ENCODE measurements around the gene TXNIP. TPM values are rescaled to one million over a fixed set of nuclear protein-coding genes. Genes with fewer than 3 reads are reported as not detected.

The TXNIP gene
- polyA plus RNA-seq, 1 of the 3 experiments (the other 2 are of a cell fraction), result 44.6 TPM

DNA sequence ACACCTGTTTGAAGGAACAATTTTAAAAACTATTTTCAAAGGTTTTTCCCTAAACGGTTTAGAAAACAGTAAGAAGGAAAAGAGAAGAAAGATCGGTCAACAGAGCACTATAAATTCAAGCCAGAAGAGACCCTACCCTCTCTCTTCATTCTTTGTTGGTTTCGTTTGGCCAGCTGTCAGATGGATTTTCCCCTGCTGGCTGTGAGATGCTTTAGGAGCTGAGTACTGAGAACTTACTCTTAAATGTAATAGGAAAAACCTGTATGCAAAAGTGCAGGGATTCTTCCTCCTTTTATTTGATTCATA lies 1.3 kb upstream of the TXNIP start:
- Histone ChIP-seq H3K27ac (ENCODE audit: low read depth in 2 of 2, low read length in 1 of 2) (peak overlapping the region in 1 of 2 experiments; percentile 98; a peak in 1 of 4 replicates), H3K79me2 (ENCODE audit: insufficient read depth) (peaks cover 36% of the 10 kb centered on the region), H3K9me3 (no peaks in the 10 kb centered on the region), H3K4me2 (peak overlapping the region; percentile 68; the same call in 1 of the 2 replicates), H3K36me3 (replicated peaks in 1 of 2; ENCODE audit: control insufficient read depth in 1 of 2, insufficient read depth in 2 of 2, low read length in 1 of 2) (peaks cover 23 to 27% of the 10 kb centered on the region in 2 experiments), H3K27me3 (ENCODE audit: insufficient read depth) (no peaks in the 10 kb centered on the region), H3K9ac (no peak overlapping the region), H4K20me1 (ENCODE audit: insufficient read depth) (peaks cover 35% of the 10 kb centered on the region), H3F3A (replicated peaks; ENCODE audit: insufficient read depth) (peaks cover 11% of the 10 kb centered on the region), H2AFZ (ENCODE audit: low read depth) (no peak overlapping the region), H3K4me3 (ENCODE audit: low read depth in 2 of 2, low read length in 1 of 2) (no peak overlapping the region), H3K9me2 (no peaks in the 10 kb centered on the region), H3K4me1 (ENCODE audit: control insufficient read depth in 1 of 2, insufficient read depth in 2 of 2, low read depth in 1 of 2, low read length in 1 of 2) (peaks cover 14 to 38% of the 10 kb centered on the region in 2 experiments; a peak in 3 of 4 replicates)
- ChIA-PET POLR2A (interaction anchor here (1.9 kb wide), 1 partner anchor 18 kb away, joined by 7 read pairs; no protein-coding TSS in a partner anchor), CTCF (interaction anchor here (0.6 to 4.2 kb wide), 6 partner anchors 9 to 150 kb away, joined by 3 to 40 read pairs (median 6); no protein-coding TSS in a partner anchor)
- no peak for TF ChIP-seq NFIC (IDR thresholded peaks at IDR 0.05; ENCODE audit: borderline replicate concordance)
- TF ChIP-seq, protein P1, sequence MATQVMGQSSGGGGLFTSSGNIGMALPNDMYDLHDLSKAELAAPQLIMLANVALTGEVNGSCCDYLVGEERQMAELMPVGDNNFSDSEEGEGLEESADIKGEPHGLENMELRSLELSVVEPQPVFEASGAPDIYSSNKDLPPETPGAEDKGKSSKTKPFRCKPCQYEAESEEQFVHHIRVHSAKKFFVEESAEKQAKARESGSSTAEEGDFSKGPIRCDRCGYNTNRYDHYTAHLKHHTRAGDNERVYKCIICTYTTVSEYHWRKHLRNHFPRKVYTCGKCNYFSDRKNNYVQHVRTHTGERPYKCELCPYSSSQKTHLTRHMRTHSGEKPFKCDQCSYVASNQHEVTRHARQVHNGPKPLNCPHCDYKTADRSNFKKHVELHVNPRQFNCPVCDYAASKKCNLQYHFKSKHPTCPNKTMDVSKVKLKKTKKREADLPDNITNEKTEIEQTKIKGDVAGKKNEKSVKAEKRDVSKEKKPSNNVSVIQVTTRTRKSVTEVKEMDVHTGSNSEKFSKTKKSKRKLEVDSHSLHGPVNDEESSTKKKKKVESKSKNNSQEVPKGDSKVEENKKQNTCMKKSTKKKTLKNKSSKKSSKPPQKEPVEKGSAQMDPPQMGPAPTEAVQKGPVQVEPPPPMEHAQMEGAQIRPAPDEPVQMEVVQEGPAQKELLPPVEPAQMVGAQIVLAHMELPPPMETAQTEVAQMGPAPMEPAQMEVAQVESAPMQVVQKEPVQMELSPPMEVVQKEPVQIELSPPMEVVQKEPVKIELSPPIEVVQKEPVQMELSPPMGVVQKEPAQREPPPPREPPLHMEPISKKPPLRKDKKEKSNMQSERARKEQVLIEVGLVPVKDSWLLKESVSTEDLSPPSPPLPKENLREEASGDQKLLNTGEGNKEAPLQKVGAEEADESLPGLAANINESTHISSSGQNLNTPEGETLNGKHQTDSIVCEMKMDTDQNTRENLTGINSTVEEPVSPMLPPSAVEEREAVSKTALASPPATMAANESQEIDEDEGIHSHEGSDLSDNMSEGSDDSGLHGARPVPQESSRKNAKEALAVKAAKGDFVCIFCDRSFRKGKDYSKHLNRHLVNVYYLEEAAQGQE (IDR thresholded peaks at IDR 0.05; ENCODE audit: low read depth, low read length), result no peak
- 79% methylated on average over 3 of the region's 3 CpGs for WGBS (ENCODE audit: low lambda C conversion rate)
- no peak for DNase-seq

DNA sequence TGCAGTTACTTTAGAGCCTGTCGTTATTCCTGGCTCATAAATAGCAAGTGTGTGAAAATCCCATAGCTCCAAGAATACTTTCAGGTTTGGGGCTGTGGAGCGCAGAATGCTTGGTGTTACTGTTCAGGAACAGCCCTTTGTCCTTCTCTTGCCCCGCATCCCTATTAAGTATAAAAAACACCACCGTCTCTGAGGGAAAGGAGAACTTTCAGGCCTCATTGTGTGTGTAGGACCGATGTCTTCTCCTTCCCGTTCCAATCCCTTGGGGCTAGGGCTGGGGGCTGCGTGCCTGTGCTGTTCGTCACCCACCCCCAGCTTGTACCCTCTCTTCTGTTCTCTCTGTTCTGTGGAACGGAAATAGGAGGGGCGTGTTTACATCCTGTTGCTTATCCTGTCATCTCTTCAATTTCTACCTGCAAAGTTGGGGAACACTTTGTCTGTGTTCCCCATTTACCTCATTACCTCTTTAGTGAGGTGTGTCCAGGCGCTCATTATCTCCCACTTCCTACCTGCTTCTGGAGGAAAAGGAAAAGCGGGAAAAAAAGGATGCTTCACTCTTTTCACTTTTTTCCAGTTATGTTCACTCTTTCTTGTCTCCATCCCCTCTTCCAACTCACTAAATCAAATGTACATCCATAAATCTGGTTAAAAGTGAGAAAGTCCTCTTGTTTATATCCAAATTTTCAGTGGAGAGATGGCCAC lies 788 bp upstream of the TXNIP start:
- ChIA-PET POLR2A (interaction anchor here (1.9 kb wide), 1 partner anchor 18 kb away, joined by 7 read pairs; no protein-coding TSS in a partner anchor), CTCF (interaction anchor here (1.6 to 4.2 kb wide), 4 partner anchors 9 to 105 kb away, joined by 5 to 40 read pairs (median 22); no protein-coding TSS in a partner anchor)
- H3K9me2 ChIP-seq, result no peaks in the 10 kb centered on the region
- H4K20me1 ChIP-seq (ENCODE audit: insufficient read depth), result peaks cover 38% of the 10 kb centered on the region
- H3K27me3 ChIP-seq (ENCODE audit: insufficient read depth), result no peaks in the 10 kb centered on the region
- H3F3A ChIP-seq (replicated peaks; ENCODE audit: insufficient read depth), result peaks cover 14% of the 10 kb centered on the region
- peak; percentile 42 for DNase-seq
- TF ChIP-seq RXRA (IDR thresholded peaks at IDR 0.05; ENCODE audit: borderline replicate concordance, low read depth) (no peak), GATA2 (CRISPR knock-in tag; IDR thresholded peaks at IDR 0.05) (no peak), POLR2AphosphoS5 (IDR thresholded peaks at IDR 0.05; ENCODE audit: low read depth, low read length) (no peak)
- peak overlapping the region; percentile 83 for H2AFZ ChIP-seq (ENCODE audit: low read depth)
- H3K79me2 ChIP-seq (ENCODE audit: insufficient read depth), result peaks cover 36% of the 10 kb centered on the region
- H3K4me2 ChIP-seq, result peak overlapping the region; percentile 68
- peak overlapping the region; percentile 90 for H3K9ac ChIP-seq
- H3K4me3 ChIP-seq (ENCODE audit: low read depth in 2 of 2, low read length in 1 of 2), result peak overlapping the region; percentile 64 to 90
- WGBS (ENCODE audit: low lambda C conversion rate), result 45% methylated on average over 12 of the region's 12 CpGs
- no peaks in the 10 kb centered on the region for H3K9me3 ChIP-seq
- peak overlapping the region; percentile 44 to 98; a peak in 3 of 4 replicates for H3K27ac ChIP-seq (ENCODE audit: low read depth in 2 of 2, low read length in 1 of 2)
- H3K36me3 ChIP-seq (replicated peaks in 1 of 2; ENCODE audit: control insufficient read depth in 1 of 2, insufficient read depth in 2 of 2, low read length in 1 of 2), result peaks cover 26 to 32% of the 10 kb centered on the region in 2 experiments
- peaks cover 14 to 43% of the 10 kb centered on the region in 2 experiments; a peak in 3 of 4 replicates for H3K4me1 ChIP-seq (ENCODE audit: control insufficient read depth in 1 of 2, insufficient read depth in 2 of 2, low read depth in 1 of 2, low read length in 1 of 2)
